ENCODE results near the gene ATP9A.

ATP9A gene

DNA sequence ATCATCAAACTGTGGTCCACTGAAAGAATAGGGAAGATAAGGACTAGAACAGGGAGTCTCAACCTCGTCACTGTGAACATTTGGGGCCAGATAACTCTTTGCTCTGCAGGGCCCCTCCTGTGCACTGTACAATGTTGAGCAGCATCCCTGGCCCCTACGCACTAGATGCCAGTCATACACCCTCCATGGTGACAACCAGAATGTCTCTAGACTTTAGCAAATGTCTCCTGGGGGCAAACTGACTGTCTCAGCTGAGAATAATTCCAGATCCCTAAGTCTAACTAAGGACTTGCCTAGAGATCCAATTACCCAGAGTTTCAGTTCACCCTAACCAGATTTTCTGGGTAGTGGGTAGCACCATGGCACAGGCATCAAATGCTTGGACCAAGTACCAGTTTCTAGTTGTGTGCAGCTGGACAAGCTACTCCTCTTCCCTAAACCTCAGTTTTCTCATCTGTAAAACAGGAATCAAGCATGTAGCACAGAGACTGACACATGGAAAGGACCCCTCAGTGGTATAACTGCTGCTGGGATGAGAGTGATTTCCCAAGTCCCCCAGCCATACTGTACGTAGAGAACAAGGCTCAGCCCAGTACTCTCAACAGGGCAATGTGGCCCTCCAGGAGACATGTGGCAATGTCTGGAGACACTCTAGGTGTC, 138.7 kb downstream of the ATP9A start:
- Histone ChIP-seq H3K4me1 (no peaks in the 10 kb centered on the region), H3K27me3 (peaks cover 3% of the 10 kb centered on the region; the same call in 1 of the 2 replicates), H3K4me3 (ENCODE audit: low read depth, low read length) (no peak overlapping the region), H3K9me3 (no peaks in the 10 kb centered on the region), H3K36me3 (no peaks in the 10 kb centered on the region)
- TF ChIP-seq, protein P1, sequence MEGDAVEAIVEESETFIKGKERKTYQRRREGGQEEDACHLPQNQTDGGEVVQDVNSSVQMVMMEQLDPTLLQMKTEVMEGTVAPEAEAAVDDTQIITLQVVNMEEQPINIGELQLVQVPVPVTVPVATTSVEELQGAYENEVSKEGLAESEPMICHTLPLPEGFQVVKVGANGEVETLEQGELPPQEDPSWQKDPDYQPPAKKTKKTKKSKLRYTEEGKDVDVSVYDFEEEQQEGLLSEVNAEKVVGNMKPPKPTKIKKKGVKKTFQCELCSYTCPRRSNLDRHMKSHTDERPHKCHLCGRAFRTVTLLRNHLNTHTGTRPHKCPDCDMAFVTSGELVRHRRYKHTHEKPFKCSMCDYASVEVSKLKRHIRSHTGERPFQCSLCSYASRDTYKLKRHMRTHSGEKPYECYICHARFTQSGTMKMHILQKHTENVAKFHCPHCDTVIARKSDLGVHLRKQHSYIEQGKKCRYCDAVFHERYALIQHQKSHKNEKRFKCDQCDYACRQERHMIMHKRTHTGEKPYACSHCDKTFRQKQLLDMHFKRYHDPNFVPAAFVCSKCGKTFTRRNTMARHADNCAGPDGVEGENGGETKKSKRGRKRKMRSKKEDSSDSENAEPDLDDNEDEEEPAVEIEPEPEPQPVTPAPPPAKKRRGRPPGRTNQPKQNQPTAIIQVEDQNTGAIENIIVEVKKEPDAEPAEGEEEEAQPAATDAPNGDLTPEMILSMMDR (IDR thresholded peaks at IDR 0.05; ENCODE audit: low read depth, low read length): no peak
- no peak for DNase-seq

DNA sequence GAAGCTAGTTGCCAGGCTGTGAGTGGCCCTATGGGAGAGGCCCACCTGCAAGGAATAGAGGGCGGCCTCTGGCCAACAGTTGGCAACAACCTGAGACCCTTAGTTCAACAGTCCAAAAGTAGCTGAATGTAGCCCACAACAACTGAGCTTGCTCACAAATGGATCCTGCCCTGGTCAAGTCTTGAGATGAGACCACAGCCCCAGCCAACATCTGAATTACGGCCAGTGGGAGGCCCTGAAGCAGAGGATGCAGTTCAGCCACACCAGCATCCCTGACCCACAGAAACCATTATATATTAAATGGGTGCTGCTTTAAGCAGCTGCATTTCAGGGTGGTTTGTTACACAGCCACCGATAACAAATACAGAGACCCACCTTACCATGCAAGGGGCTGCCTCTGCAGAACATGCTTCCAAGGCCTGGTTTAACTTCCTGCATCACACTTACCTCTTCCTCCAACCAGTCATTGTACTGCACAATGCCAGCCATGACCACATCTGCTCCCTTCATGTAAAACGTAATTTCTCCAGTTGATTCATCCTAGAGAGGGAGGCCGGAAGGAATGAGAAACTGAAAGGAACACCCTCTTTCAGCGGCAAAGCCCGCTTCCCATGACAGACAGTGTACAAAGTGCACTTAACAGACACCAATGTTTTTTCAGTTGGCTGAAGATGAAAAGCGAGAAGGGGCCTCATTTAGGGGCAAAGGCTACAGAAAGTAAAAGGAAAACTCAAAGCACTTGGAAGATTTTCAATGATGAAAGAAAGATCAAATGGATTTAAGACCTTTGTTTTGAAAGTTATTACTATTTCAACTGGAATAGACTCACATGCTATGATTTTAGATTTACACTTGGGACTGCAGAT, 139.4 kb downstream of the ATP9A start:
- peaks cover 3% of the 10 kb centered on the region; the same call in 1 of the 2 replicates for H3K27me3 ChIP-seq
- no peak for DNase-seq
- no peaks in the 10 kb centered on the region for H3K9me3 ChIP-seq
- H3K4me3 ChIP-seq (ENCODE audit: low read depth, low read length): no peak overlapping the region
- H3K36me3 ChIP-seq: no peaks in the 10 kb centered on the region
- TF ChIP-seq, protein P1 (IDR thresholded peaks at IDR 0.05; ENCODE audit: low read depth, low read length): no peak
- no peaks in the 10 kb centered on the region for H3K4me1 ChIP-seq

DNA sequence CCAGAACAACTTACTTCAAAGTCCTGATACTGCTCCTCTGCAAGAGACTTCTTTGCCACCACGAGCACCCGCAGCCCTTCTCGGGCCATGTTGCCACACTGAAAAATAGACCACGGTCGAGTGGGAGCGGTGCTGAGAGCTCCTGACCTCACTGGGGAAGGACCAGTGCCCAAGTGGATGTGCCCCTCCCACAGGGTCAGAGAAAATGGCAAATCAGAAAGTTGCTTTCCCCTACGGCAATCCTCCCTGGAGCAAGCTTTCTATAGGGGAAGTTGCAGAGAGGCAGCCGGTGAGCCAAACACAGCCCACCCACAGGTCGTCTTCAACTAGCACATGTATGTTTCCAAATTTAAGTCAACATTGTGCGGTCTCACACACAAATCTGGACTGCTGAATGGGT, 140.6 kb downstream of the ATP9A start:
- H3K9me3 ChIP-seq: no peaks in the 10 kb centered on the region
- no peaks in the 10 kb centered on the region for H3K4me1 ChIP-seq
- H3K4me3 ChIP-seq (ENCODE audit: low read depth, low read length): no peak overlapping the region
- DNase-seq: no peak
- TF ChIP-seq, protein P1 (IDR thresholded peaks at IDR 0.05; ENCODE audit: low read depth, low read length): no peak
- no peaks in the 10 kb centered on the region for H3K27me3 ChIP-seq
- no peaks in the 10 kb centered on the region for H3K36me3 ChIP-seq

DNA sequence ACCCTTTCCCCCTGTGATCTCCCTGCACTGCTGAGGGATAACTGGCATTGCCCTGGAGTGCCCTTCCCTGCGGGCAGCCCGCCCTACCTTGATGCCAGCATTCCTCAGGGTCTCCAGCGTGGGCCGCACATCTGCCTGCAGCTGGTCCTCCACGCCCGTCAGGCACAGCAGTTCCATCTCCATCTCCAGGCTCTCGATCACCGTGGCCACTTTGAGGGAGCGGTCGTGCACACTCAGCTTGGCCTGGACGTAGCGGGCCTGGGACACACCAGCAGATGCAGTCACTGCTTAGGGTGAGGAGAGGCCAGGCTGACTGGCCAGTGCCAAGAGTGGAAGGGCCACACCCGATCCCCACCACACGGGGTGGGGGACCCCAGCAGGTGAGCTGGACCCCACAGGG, 143.1 kb downstream of the ATP9A start:
- no peak for DNase-seq
- TF ChIP-seq, protein P1 (IDR thresholded peaks at IDR 0.05; ENCODE audit: low read depth, low read length): no peak
- H3K36me3 ChIP-seq: no peaks in the 10 kb centered on the region
- H3K4me3 ChIP-seq (ENCODE audit: low read depth, low read length): no peak overlapping the region
- H3K27me3 ChIP-seq: no peaks in the 10 kb centered on the region
- H3K9me3 ChIP-seq: no peaks in the 10 kb centered on the region
- no peaks in the 10 kb centered on the region for H3K4me1 ChIP-seq

DNA sequence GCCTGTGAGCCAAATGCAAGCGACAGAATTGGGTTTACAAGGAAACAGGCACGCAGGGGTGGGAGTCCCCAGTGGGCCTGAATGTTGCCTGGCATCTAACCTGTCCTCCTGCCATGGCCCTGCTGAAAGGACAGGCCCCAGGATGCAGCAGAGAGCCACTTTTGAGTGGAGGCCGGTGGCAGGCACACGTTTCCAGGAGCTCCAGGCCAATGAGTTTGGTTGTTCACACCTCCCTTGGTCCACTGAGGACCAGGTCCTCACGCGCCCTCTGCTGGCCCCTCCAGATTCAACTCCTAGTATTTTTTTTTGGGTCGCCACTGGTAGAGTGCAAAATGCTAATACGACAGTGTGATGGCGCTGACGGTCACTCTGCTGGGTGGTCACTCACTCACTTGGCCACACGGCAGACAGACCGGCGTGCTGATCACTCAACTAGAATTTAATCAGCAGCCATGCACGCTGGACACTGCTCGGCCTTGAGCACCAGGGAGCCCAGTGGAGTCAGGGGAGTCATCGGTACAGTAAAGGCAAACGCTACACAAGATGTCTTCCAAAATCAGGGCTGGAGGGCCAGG, 143.9 kb downstream of the ATP9A start:
- DNase-seq: peak; percentile 75
- H3K4me3 ChIP-seq (ENCODE audit: low read depth, low read length): no peak overlapping the region

More for the DNA sequence above, 143.9 kb downstream of the ATP9A start:
- Histone ChIP-seq H3K9me3 (no peaks in the 10 kb centered on the region), H3K4me1 (no peaks in the 10 kb centered on the region), H3K36me3 (no peaks in the 10 kb centered on the region), H3K27me3 (no peaks in the 10 kb centered on the region)
- TF ChIP-seq, protein P1 (IDR thresholded peaks at IDR 0.05; ENCODE audit: low read depth, low read length): peak; percentile 78

All from BE2C (cell line).